ENCODE results near the gene ST3GAL3.
"Not testable (repeated sequence)": the region's sequence is repeated elsewhere in the genome, so short reads cannot be mapped to it uniquely, and the experiment has no call there.

The ST3GAL3 gene

DNA sequence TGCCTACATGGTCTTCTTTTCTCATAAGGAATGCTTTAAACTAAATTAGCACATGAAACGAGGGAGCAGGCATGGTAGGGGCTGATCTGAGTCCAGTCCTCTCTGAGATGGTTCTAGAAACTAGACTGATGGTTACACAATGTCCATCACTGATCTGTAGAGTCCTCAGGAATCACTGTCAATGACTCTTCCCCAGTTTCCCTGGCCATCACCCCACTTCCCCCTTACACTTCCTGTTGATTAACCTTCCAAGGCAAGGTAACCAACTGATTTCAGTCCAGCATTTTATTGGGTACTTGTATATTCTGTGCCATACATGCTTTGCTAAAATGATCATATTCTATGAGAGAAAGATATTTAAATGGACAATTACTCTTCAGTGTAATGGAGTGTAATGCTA lies 125.7 kb downstream of the ST3GAL3 start:
- DNase-seq: no peak
- Histone ChIP-seq H3K4me1 (ENCODE audit: control extremely low read depth in 1 of 4, control insufficient read depth in 4 of 4, insufficient read depth in 4 of 4, low read length in 3 of 4) (peaks cover 17 to 59% (median 43%) of the 10 kb centered on the region in 4 experiments), H3K4me3 (ENCODE audit: control insufficient read depth in 1 of 7, extremely low read depth in 1 of 7, insufficient read depth in 4 of 7, low read depth in 2 of 7, low read length in 6 of 7) (no peak overlapping the region), H3K9me3 (ENCODE audit: control extremely low read depth in 1 of 5, control insufficient read depth in 4 of 5, insufficient read depth in 2 of 5, low read depth in 1 of 5, low read length in 4 of 5) (no peaks in the 10 kb centered on the region), H3K36me3 (ENCODE audit: control insufficient read depth in 4 of 4, insufficient read depth in 4 of 4, low read length in 3 of 4) (peaks cover 0 to 11% (median 1%) of the 10 kb centered on the region in 4 experiments), H3K27ac (ENCODE audit: insufficient read depth in 1 of 2, low read depth in 1 of 2, low read length in 2 of 2, poor library complexity in 1 of 2, severe bottlenecking in 2 of 2) (no peak overlapping the region), H3K27me3 (replicated peaks in 2 of 5; ENCODE audit: control insufficient read depth in 4 of 5, insufficient read depth in 5 of 5, low read length in 4 of 5) (no peaks in the 10 kb centered on the region)
- WGBS (ENCODE audit: insufficient coverage): 100% methylated on average over 1 of the region's 1 CpG
- ChIA-PET POLR2A (no interaction called here), CTCF (no interaction called here)

GRCh38 chr1:43833902-43834279 lies 126.6 kb downstream of the ST3GAL3 start:
- CTCF ChIA-PET; DNase-seq; H3K9me3 ChIP-seq (ENCODE audit: control extremely low read depth in 1 of 5, control insufficient read depth in 4 of 5, insufficient read depth in 2 of 5, low read depth in 1 of 5, low read length in 4 of 5); POLR2A ChIA-PET; H3K27ac ChIP-seq (ENCODE audit: insufficient read depth in 1 of 2, low read depth in 1 of 2, low read length in 2 of 2, poor library complexity in 1 of 2, severe bottlenecking in 2 of 2); H3K27me3 ChIP-seq (replicated peaks in 2 of 5; ENCODE audit: control insufficient read depth in 4 of 5, insufficient read depth in 5 of 5, low read length in 4 of 5): not testable (repeated sequence)
- peaks cover 0 to 20% (median 10%) of the 10 kb centered on the region in 4 experiments for H3K36me3 ChIP-seq (ENCODE audit: control insufficient read depth in 4 of 4, insufficient read depth in 4 of 4, low read length in 3 of 4)
- peaks cover 17 to 62% (median 43%) of the 10 kb centered on the region in 4 experiments for H3K4me1 ChIP-seq (ENCODE audit: control extremely low read depth in 1 of 4, control insufficient read depth in 4 of 4, insufficient read depth in 4 of 4, low read length in 3 of 4)
- 81% methylated on average over 10 of the region's 10 CpGs for WGBS (ENCODE audit: insufficient coverage)
- peak overlapping the region in 1 of 7 experiments; percentile 30 for H3K4me3 ChIP-seq (ENCODE audit: control insufficient read depth in 1 of 7, extremely low read depth in 1 of 7, insufficient read depth in 4 of 7, low read depth in 2 of 7, low read length in 6 of 7)

- peak overlapping the region in 1 of 2 experiments; percentile 56 for H3K27ac ChIP-seq (ENCODE audit: insufficient read depth in 1 of 2, low read depth in 1 of 2, low read length in 2 of 2, poor library complexity in 1 of 2, severe bottlenecking in 2 of 2)
- H3K27me3 ChIP-seq (replicated peaks in 2 of 5; ENCODE audit: control insufficient read depth in 4 of 5, insufficient read depth in 5 of 5, low read length in 4 of 5): no peaks in the 10 kb centered on the region
- POLR2A ChIA-PET: no interaction called here
- DNase-seq: peak in 2 of 3 donors; percentile 36 to 50
- H3K4me1 ChIP-seq (ENCODE audit: control extremely low read depth in 1 of 4, control insufficient read depth in 4 of 4, insufficient read depth in 4 of 4, low read length in 3 of 4): peaks cover 17 to 67% (median 43%) of the 10 kb centered on the region in 4 experiments
- CTCF ChIA-PET: no interaction called here
- H3K9me3 ChIP-seq (ENCODE audit: control extremely low read depth in 1 of 5, control insufficient read depth in 4 of 5, insufficient read depth in 2 of 5, low read depth in 1 of 5, low read length in 4 of 5): no peaks in the 10 kb centered on the region
- H3K36me3 ChIP-seq (ENCODE audit: control insufficient read depth in 4 of 4, insufficient read depth in 4 of 4, low read length in 3 of 4): peaks cover 0 to 25% (median 14%) of the 10 kb centered on the region in 4 experiments
- 56% methylated on average over 9 of the region's 14 CpGs for WGBS (ENCODE audit: insufficient coverage)
- H3K4me3 ChIP-seq (ENCODE audit: control insufficient read depth in 1 of 7, extremely low read depth in 1 of 7, insufficient read depth in 4 of 7, low read depth in 2 of 7, low read length in 6 of 7): peak overlapping the region in 3 of 7 experiments; percentile 18 to 30 (median 27)
Observed at GRCh38 chr1:43834280-43835081, 127.1 kb downstream of the ST3GAL3 start.

GRCh38 chr1:43835082-43836021 lies 128.0 kb downstream of the ST3GAL3 start:
- H3K27me3 ChIP-seq (replicated peaks in 2 of 5; ENCODE audit: control insufficient read depth in 4 of 5, insufficient read depth in 5 of 5, low read length in 4 of 5): no peaks in the 10 kb centered on the region
- peak overlapping the region in 1 of 2 experiments; percentile 52 for H3K27ac ChIP-seq (ENCODE audit: insufficient read depth in 1 of 2, low read depth in 1 of 2, low read length in 2 of 2, poor library complexity in 1 of 2, severe bottlenecking in 2 of 2)
- no peaks in the 10 kb centered on the region for H3K9me3 ChIP-seq (ENCODE audit: control extremely low read depth in 1 of 5, control insufficient read depth in 4 of 5, insufficient read depth in 2 of 5, low read depth in 1 of 5, low read length in 4 of 5)
- POLR2A ChIA-PET: interaction anchor here (0.6 to 0.8 kb wide), 2 partner anchors 13 to 76 kb away, joined by 3 to 5 read pairs; no protein-coding TSS in a partner anchor
- H3K4me1 ChIP-seq (ENCODE audit: control extremely low read depth in 1 of 4, control insufficient read depth in 4 of 4, insufficient read depth in 4 of 4, low read length in 3 of 4): peaks cover 17 to 67% (median 43%) of the 10 kb centered on the region in 4 experiments
- WGBS (ENCODE audit: insufficient coverage): 83% methylated on average over 8 of the region's 11 CpGs
- peak overlapping the region in 1 of 7 experiments; percentile 18 for H3K4me3 ChIP-seq (ENCODE audit: control insufficient read depth in 1 of 7, extremely low read depth in 1 of 7, insufficient read depth in 4 of 7, low read depth in 2 of 7, low read length in 6 of 7)
- DNase-seq: peak; percentile 17 to 69 (median 67)
- peaks cover 0 to 31% (median 20%) of the 10 kb centered on the region in 4 experiments for H3K36me3 ChIP-seq (ENCODE audit: control insufficient read depth in 4 of 4, insufficient read depth in 4 of 4, low read length in 3 of 4)
- CTCF ChIA-PET: interaction anchor here (1.3 kb wide), 1 partner anchor 15 kb away, joined by 3 read pairs; no protein-coding TSS in a partner anchor

DNA sequence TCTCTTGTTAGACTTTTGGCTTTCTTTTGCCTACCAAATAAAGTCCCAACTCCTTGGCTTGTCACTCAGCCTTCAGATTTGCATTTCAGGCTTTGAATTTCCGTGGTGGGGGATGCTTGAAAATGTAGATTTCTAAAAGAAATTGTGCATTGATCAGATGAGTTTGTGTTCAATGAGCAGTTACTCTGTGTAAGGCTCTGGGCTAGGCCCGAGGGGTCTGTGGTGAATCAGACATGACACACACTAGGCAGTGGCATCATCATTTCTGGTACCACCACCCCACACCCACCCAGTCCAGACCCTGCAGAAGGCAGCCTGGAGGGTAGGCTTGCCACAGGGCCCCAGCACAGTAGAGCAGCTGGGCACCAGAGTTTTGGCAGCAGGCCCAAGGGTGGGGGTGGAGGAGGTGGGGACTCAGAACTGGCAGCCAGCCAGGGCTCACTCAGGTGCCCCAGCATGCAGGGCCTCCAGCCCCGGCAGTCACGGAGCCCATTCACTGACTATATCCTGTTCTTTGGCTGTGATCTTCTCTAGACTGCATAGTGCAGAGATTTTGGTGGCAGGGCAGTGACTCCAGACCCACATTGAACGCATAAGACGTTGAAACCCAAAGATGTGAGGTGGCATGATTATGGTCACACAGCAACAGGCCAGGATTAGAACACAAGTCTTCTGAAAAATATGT lies 129.1 kb downstream of the ST3GAL3 start:
- POLR2A ChIA-PET: interaction anchor here (0.6 kb wide), 1 partner anchor 75 kb away, joined by 5 read pairs; no protein-coding TSS in a partner anchor
- peak; percentile 54 to 88 (median 88) for DNase-seq
- Histone ChIP-seq H3K9me3 (ENCODE audit: control extremely low read depth in 1 of 5, control insufficient read depth in 4 of 5, insufficient read depth in 2 of 5, low read depth in 1 of 5, low read length in 4 of 5) (peaks cover 0 to under 1% (median 0%) of the 10 kb centered on the region in 5 experiments), H3K4me3 (ENCODE audit: control insufficient read depth in 1 of 7, extremely low read depth in 1 of 7, insufficient read depth in 4 of 7, low read depth in 2 of 7, low read length in 6 of 7) (no peak overlapping the region), H3K4me1 (ENCODE audit: control extremely low read depth in 1 of 4, control insufficient read depth in 4 of 4, insufficient read depth in 4 of 4, low read length in 3 of 4) (peaks cover 17 to 67% (median 42%) of the 10 kb centered on the region in 4 experiments), H3K27me3 (replicated peaks in 2 of 5; ENCODE audit: control insufficient read depth in 4 of 5, insufficient read depth in 5 of 5, low read length in 4 of 5) (no peaks in the 10 kb centered on the region), H3K27ac (ENCODE audit: insufficient read depth in 1 of 2, low read depth in 1 of 2, low read length in 2 of 2, poor library complexity in 1 of 2, severe bottlenecking in 2 of 2) (peak overlapping the region in 1 of 2 experiments; percentile 1), H3K36me3 (ENCODE audit: control insufficient read depth in 4 of 4, insufficient read depth in 4 of 4, low read length in 3 of 4) (peaks cover 0 to 35% (median 24%) of the 10 kb centered on the region in 4 experiments)
- CTCF ChIA-PET: interaction anchor here (1.3 kb wide), 1 partner anchor 14 kb away, joined by 3 read pairs; no protein-coding TSS in a partner anchor
- 5% methylated on average over 4 of the region's 6 CpGs for WGBS (ENCODE audit: insufficient coverage)

GRCh38 chr1:43839056-43839455 lies 131.7 kb downstream of the ST3GAL3 start:
- Histone ChIP-seq H3K4me1 (ENCODE audit: control extremely low read depth in 1 of 4, control insufficient read depth in 4 of 4, insufficient read depth in 4 of 4, low read length in 3 of 4) (peaks cover 6 to 43% (median 26%) of the 10 kb centered on the region in 4 experiments), H3K27me3 (replicated peaks in 2 of 5; ENCODE audit: control insufficient read depth in 4 of 5, insufficient read depth in 5 of 5, low read length in 4 of 5) (no peaks in the 10 kb centered on the region), H3K36me3 (ENCODE audit: control insufficient read depth in 4 of 4, insufficient read depth in 4 of 4, low read length in 3 of 4) (peaks cover 4 to 52% (median 38%) of the 10 kb centered on the region in 4 experiments), H3K9me3 (ENCODE audit: control extremely low read depth in 1 of 5, control insufficient read depth in 4 of 5, insufficient read depth in 2 of 5, low read depth in 1 of 5, low read length in 4 of 5) (peaks cover 0 to 10% (median 6%) of the 10 kb centered on the region in 5 experiments), H3K4me3 (ENCODE audit: control insufficient read depth in 1 of 7, extremely low read depth in 1 of 7, insufficient read depth in 4 of 7, low read depth in 2 of 7, low read length in 6 of 7) (no peak overlapping the region), H3K27ac (ENCODE audit: insufficient read depth in 1 of 2, low read depth in 1 of 2, low read length in 2 of 2, poor library complexity in 1 of 2, severe bottlenecking in 2 of 2) (no peak overlapping the region)
- CTCF ChIA-PET: interaction anchor here (0.7 to 1.4 kb wide), 2 partner anchors 22 to 75 kb away, joined by 3 read pairs; no protein-coding TSS in a partner anchor
- DNase-seq: no peak
- POLR2A ChIA-PET: no interaction called here
- 97% methylated on average over 5 of the region's 5 CpGs for WGBS (ENCODE audit: insufficient coverage)
